NB4 (cell line): ENCODE results near the gene MTFP1.
"Not testable (repeated sequence)": the region's sequence is repeated elsewhere in the genome, so short reads cannot be mapped to it uniquely, and the experiment has no call there.

Experiments
- MYC ChIP-seq: IDR thresholded peaks from 2 replicates; pipeline ENCODE4 v1.6.1; 2011; ENCODE audit warnings: low read depth, low read length
- POLR2A ChIP-seq: IDR thresholded peaks from 2 replicates; pipeline ENCODE4 v1.6.1; 2011; ENCODE audit warnings: mild to moderate bottlenecking; ENCODE audit not compliant: insufficient read length; ENCODE audit errors: extremely low read depth
- TF ChIP-seq, protein P1 (sequence below): IDR thresholded peaks from 2 replicates; pipeline ENCODE4 v1.6.1; 2011; ENCODE audit warnings: low read depth, low read length
- TF ChIP-seq, protein P2 (sequence below): IDR thresholded peaks from one replicate; pipeline ENCODE4 v1.5.1; 2012; ENCODE audit warnings: low read depth, low read length

GRCh38 chr22:30460555-30460954 lies 35.0 kb downstream of the MTFP1 start:
- TF ChIP-seq, protein P1, sequence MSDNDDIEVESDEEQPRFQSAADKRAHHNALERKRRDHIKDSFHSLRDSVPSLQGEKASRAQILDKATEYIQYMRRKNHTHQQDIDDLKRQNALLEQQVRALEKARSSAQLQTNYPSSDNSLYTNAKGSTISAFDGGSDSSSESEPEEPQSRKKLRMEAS: not testable (repeated sequence)
- TF ChIP-seq, protein P2, sequence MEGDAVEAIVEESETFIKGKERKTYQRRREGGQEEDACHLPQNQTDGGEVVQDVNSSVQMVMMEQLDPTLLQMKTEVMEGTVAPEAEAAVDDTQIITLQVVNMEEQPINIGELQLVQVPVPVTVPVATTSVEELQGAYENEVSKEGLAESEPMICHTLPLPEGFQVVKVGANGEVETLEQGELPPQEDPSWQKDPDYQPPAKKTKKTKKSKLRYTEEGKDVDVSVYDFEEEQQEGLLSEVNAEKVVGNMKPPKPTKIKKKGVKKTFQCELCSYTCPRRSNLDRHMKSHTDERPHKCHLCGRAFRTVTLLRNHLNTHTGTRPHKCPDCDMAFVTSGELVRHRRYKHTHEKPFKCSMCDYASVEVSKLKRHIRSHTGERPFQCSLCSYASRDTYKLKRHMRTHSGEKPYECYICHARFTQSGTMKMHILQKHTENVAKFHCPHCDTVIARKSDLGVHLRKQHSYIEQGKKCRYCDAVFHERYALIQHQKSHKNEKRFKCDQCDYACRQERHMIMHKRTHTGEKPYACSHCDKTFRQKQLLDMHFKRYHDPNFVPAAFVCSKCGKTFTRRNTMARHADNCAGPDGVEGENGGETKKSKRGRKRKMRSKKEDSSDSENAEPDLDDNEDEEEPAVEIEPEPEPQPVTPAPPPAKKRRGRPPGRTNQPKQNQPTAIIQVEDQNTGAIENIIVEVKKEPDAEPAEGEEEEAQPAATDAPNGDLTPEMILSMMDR: not testable (repeated sequence)
- not testable (repeated sequence) for TF ChIP-seq POLR2A, MYC
